ENCODE data around the gene RBM45. TPM values are rescaled to one million over a fixed set of nuclear protein-coding genes. Genes with fewer than 3 reads are reported as not detected.

Gene RBM45
- total RNA-seq, 1 donor from 2014 or later: 10.3 TPM

DNA sequence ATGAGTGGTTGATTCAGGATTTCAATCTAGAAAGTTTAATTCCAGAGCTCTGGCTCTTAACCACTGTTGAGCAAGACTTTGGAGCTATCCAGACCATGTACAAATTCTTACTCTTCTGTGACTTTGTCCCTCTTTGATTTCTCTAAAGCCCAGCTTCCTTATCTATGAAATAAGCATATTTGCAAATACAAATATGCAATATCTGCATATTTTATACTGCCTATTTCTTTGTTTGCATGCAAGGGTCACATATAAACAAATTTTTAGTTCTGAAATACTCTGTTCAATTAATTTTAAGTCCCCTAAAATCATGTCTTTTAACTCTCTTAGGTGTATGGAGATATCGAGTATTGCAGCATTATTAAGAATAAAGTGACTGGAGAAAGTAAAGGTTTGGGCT, 5.5 kb downstream of the RBM45 start:
- TF ChIP-seq, protein P1, sequence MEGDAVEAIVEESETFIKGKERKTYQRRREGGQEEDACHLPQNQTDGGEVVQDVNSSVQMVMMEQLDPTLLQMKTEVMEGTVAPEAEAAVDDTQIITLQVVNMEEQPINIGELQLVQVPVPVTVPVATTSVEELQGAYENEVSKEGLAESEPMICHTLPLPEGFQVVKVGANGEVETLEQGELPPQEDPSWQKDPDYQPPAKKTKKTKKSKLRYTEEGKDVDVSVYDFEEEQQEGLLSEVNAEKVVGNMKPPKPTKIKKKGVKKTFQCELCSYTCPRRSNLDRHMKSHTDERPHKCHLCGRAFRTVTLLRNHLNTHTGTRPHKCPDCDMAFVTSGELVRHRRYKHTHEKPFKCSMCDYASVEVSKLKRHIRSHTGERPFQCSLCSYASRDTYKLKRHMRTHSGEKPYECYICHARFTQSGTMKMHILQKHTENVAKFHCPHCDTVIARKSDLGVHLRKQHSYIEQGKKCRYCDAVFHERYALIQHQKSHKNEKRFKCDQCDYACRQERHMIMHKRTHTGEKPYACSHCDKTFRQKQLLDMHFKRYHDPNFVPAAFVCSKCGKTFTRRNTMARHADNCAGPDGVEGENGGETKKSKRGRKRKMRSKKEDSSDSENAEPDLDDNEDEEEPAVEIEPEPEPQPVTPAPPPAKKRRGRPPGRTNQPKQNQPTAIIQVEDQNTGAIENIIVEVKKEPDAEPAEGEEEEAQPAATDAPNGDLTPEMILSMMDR (IDR thresholded peaks at IDR 0.05): no peak
- Mint-ChIP-seq H3K36me3 (ENCODE audit: low read depth) (peaks cover 15% of the 10 kb centered on the region), H3K27me3 (ENCODE audit: low read depth) (no peaks in the 10 kb centered on the region), H3K4me3 (ENCODE audit: unreplicated experiment) (no peak overlapping the region), H3K4me1 (ENCODE audit: low read depth) (peaks cover 10% of the 10 kb centered on the region), H3K9me3 (ENCODE audit: low read depth) (no peaks in the 10 kb centered on the region), H3K27ac (ENCODE audit: unreplicated experiment) (no peak overlapping the region)
- no peak for DNase-seq (ENCODE audit: low spot score)

DNA sequence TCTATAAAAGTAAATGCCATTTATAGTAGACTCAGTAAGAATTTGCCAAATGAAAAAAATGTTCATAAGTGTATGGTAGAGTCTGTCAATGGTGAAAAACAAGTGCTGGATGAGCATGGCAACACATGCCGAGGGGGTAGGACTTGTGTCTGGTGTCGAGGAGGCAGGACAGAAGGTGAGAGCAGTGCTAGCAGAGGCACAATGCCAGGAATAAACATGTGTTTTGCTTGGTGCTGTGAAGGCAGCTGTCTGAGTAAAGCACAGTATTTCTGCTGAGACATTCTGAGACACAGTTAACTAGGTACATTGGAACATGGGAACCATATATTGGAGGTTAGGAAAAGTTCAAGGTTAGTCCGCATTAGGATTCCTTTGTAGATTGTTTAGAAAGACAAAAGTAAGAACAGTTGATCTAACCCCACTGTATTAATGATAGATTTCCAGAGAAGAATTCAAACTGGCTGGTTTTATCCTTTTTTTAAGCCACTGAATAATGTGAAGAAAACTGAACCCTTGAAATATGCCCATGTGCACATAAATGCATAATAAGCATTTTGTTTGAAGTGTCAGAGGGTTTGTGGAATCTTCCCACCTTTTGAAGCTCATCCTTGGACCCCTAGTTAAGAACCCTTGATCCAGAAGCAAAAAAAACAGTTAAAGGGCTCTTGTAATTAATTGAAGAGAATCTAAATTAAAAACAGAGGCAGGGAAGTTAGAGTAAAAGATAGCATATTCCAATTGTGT, 7.1 kb downstream of the RBM45 start:
- DNase-seq (ENCODE audit: low spot score): no peak
- no peaks in the 10 kb centered on the region for H3K4me1 Mint-ChIP-seq (ENCODE audit: low read depth)
- H3K27me3 Mint-ChIP-seq (ENCODE audit: low read depth): no peaks in the 10 kb centered on the region
- H3K4me3 Mint-ChIP-seq (ENCODE audit: unreplicated experiment): no peak overlapping the region
- no peak overlapping the region for H3K27ac Mint-ChIP-seq (ENCODE audit: unreplicated experiment)
- no peaks in the 10 kb centered on the region for H3K9me3 Mint-ChIP-seq (ENCODE audit: low read depth)
- H3K36me3 Mint-ChIP-seq (ENCODE audit: low read depth): peaks cover 25% of the 10 kb centered on the region
- TF ChIP-seq, protein P1 (IDR thresholded peaks at IDR 0.05): no peak

DNA sequence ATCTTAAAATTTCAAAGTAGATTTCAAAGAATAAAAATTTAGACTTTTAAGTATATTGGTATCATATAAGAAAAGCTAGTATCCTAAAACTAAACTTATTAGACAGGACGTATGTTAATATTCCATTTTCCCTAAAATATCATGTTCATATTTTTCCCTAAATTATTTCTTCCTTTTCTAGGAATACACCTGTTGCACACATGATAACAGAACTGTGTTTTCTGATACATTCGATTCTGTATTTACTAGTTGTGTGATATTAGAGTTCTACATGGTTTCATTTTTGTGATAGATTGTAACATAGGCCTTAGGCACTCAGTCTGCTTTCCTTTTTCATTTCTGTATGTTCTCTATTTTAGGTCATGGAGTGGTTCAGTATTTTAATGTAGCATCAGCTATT, 10.9 kb downstream of the RBM45 start:
- no peaks in the 10 kb centered on the region for H3K27me3 Mint-ChIP-seq (ENCODE audit: low read depth)
- peaks cover 34% of the 10 kb centered on the region for H3K36me3 Mint-ChIP-seq (ENCODE audit: low read depth)
- DNase-seq (ENCODE audit: low spot score): no peak
- TF ChIP-seq, protein P1 (IDR thresholded peaks at IDR 0.05): no peak
- H3K4me1 Mint-ChIP-seq (ENCODE audit: low read depth): no peaks in the 10 kb centered on the region
- no peaks in the 10 kb centered on the region for H3K9me3 Mint-ChIP-seq (ENCODE audit: low read depth)
- no peak overlapping the region for H3K27ac Mint-ChIP-seq (ENCODE audit: unreplicated experiment)
- H3K4me3 Mint-ChIP-seq (ENCODE audit: unreplicated experiment): no peak overlapping the region

DNA sequence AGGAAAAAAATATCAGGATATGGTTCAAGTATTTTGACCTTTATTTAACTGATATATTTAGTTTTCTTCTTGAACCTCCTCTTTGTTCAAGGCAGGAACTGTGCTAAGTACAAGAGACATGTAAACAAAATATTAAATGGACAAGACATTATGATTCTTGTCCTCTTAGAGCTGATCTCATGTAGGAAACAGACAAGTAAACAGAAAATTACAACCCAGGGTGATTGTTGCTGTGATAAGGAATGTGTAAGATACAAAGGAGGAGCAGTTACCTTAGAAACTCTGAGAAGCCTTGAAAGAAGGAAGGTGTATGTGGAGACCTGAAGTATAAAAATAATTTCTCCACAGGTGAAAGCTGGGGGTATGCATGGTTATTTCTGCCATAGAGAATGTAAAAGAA, 12.9 kb downstream of the RBM45 start:
- Mint-ChIP-seq H3K27ac (ENCODE audit: unreplicated experiment) (no peak overlapping the region), H3K4me3 (ENCODE audit: unreplicated experiment) (no peak overlapping the region)

DNA sequence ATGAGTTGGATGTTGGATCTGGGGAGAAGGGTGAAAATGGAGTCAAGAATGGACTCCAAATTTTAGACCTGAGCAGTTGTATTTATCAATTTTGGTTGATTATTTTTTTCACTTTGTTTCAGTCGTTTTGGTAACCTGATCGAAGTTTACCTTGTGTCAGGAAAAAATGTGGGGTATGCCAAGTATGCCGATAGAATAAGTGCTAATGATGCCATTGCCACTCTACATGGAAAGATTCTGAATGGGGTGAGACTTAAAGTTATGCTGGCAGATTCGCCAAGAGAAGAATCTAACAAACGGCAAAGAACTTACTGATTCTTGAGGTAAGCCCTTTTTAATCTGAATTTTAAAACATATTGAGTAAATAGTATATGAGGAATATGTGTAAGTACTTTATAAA, 13.6 kb downstream of the RBM45 start:
- Mint-ChIP-seq H3K4me3 (ENCODE audit: unreplicated experiment) (no peak overlapping the region), H3K9me3 (ENCODE audit: low read depth) (no peaks in the 10 kb centered on the region), H3K27me3 (ENCODE audit: low read depth) (no peaks in the 10 kb centered on the region), H3K27ac (ENCODE audit: unreplicated experiment) (no peak overlapping the region), H3K36me3 (ENCODE audit: low read depth) (peaks cover 32% of the 10 kb centered on the region), H3K4me1 (ENCODE audit: low read depth) (no peaks in the 10 kb centered on the region)
- TF ChIP-seq, protein P1 (IDR thresholded peaks at IDR 0.05): no peak
- DNase-seq (ENCODE audit: low spot score): no peak

More for the DNA sequence above, 12.9 kb downstream of the RBM45 start:
- TF ChIP-seq, protein P1 (IDR thresholded peaks at IDR 0.05): no peak
- Mint-ChIP-seq H3K36me3 (ENCODE audit: low read depth) (peaks cover 34% of the 10 kb centered on the region), H3K27me3 (ENCODE audit: low read depth) (no peaks in the 10 kb centered on the region), H3K4me1 (ENCODE audit: low read depth) (no peaks in the 10 kb centered on the region), H3K9me3 (ENCODE audit: low read depth) (no peaks in the 10 kb centered on the region)
- DNase-seq (ENCODE audit: low spot score): no peak
